GM10266 (cell line): ENCODE data around the gene MTFR1L.

Experiments used
- DNase-seq: peaks from one replicate; pipeline ENCODE4 v3.0.0; 2012; ENCODE audit errors: extremely low spot score
- TF ChIP-seq, protein P1 (sequence below): IDR thresholded peaks from 2 replicates; pipeline ENCODE4 v1.5.1; 2012; ENCODE audit warnings: mild to moderate bottlenecking, low read depth; ENCODE audit not compliant: control insufficient read depth, insufficient read depth; ENCODE audit errors: missing control alignments

MTFR1L gene

DNA sequence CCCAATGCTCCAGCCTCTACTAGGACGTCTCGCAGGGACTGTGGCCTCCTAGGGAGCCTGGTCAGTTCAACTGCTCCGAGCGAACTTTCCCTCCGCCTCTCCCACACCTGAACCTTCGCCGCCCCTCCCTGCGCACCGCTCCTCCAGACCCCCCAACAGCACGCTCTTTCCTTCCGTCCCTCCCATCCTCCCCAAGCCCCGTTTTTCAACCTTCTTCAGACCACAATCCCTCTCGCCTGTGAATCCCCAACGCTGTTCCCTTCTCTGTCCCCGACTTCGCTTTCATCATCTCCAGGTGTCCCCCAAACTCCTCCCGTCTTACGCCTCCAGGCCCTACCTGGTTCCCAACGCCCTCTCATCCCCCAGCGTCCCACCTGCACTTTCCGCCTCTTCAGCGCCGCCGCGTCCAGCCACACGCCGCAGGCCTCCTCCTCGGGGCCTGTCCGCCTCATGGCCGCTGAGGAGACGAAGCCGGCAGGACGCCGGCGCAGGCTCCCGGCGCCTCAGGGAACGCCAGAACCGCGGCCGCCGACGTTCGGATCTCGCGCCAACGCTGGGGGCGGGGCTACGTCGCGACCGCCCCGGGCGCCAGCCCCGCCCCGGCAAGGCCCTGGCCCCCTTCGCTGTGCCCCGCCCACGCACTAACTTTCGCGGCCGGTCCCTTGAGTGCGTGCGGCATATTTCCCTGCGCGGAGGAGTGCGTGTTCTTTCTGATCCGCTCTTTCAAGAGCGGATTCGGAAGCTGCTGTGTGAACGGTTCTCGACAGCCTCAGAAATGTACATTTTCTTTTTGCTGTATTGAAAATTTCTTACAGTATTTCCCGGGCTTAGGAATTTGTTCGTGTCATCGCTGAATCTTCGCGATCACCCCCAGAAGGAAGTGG lies 39.4 kb downstream of the MTFR1L start, which contains the start of gene AUNIP:
Gene AUNIP, minus strand, starts transcription at position 552 of the 884 bp plus-strand sequence. Its CDS starts 100 bp downstream, at position 452.
- TF ChIP-seq, protein P1, sequence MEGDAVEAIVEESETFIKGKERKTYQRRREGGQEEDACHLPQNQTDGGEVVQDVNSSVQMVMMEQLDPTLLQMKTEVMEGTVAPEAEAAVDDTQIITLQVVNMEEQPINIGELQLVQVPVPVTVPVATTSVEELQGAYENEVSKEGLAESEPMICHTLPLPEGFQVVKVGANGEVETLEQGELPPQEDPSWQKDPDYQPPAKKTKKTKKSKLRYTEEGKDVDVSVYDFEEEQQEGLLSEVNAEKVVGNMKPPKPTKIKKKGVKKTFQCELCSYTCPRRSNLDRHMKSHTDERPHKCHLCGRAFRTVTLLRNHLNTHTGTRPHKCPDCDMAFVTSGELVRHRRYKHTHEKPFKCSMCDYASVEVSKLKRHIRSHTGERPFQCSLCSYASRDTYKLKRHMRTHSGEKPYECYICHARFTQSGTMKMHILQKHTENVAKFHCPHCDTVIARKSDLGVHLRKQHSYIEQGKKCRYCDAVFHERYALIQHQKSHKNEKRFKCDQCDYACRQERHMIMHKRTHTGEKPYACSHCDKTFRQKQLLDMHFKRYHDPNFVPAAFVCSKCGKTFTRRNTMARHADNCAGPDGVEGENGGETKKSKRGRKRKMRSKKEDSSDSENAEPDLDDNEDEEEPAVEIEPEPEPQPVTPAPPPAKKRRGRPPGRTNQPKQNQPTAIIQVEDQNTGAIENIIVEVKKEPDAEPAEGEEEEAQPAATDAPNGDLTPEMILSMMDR: no peak
- peak; percentile 97 for DNase-seq

DNA sequence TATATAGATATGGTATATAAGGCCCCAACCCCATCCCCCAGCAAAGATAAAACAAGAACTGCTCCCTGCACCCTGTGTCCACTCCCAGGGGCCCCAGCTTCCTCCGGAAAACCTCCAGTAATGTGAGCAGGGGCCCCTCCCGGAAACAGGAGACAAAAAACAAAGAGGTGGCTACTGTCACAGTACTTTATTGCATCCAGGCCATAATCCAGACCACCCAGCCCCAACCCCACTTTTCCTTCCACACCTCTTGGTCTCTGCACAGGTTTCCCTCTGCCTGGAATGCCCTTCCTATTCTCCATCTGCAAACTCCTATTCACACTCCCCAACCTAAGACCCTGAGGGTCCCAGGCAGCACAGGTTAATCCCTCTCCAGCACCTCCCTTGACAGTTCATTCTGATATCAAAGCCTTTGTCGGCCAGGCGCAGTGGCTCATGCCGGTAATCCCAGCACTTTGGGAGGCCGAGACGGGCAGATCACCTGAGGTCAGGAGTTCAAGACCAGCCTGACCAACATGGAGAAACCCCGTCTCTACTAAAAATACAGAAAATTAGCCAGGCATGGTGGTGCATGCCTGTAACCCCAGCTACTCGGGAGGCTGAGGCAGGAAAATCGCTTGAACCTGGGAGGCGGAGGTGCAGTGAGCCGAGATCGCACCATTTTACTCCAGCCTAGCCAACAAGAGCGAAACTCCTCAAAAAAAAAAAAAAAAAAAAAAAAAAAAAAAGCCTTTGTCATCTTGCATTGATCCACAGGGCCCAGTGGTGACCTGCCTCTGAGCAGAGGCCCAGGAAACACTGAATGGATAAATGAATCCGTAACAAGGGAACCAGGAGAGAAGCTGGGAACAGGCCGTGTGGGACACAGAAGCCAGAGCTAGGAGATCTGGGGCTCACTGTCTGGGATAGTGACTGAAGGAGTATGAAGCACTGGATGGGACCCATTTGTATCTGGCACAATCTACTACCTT lies 41.8 kb downstream of the MTFR1L start:
- peak; percentile 15 for DNase-seq
- TF ChIP-seq, protein P1: no peak

DNA sequence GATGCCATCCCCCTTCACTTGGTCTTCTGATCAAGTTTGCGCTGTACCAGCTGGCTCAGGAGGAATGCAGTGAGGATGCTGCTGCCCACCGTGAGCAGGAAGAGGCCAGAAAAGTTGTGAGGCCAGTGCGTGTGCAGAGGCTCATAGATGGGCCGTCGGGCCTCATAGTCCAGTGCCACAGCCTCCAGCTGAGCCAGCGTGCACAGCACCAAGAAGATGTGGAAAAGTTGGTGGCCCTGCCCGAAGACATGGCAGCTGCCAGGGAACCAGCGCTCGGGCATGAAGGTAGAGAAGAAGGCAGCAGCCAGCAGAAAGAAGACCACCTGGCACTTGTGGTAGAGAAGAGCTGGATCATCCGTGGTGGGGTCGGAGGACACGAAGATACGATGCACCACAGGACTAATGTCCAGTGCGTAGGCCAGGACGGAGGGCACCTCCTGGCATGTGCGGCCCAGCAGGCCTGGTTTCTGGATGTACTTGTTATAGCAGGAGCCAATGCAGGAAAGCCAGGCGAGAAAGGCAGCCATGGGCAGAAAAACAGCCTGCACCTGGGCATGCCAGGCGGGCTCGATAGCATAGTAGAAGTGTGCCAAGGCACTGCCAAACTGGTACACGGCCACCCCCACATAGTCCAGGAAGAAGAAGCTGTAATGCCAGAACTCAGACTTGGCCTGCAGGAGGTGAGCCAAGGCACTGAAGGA lies 43.2 kb downstream of the MTFR1L start:
- peak; percentile 3 for DNase-seq
- TF ChIP-seq, protein P1: no peak

DNA sequence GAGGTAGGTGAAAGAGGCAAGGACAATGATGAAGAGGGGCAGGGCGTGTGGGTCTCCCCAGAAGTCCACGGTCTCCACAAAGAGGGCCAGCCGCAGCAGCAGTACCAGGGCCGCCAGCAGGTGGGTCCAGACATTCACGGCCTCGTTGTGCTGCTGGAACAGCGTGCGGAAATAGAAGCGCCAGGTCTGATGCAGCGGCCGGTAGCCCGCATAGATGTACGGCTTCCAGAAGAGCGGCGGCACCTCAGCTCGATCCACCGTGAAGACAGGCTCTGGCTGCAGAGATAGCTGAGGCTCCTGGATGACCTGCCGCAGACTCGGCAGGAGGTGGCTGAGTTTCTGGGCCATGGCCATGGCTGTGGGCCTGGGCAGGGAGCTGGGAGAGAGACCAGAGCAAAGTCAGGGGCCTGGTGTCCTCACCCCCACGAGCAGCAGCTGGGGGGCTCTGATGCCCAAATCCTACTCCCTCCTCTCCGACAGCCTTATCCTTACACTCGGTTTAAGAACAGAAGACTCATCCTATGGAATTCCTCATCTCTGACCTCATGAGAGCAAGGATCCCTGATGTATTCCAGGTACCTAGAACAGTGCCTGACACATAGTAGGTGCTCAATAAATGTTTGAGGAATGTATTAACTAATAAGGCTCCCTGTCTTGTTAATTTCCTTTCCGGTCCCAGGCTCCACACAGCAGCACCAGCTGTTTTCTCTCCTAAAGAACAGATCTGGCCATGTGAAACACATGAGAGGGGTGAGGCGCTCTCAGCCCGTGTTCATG lies 43.9 kb downstream of the MTFR1L start:
- TF ChIP-seq, protein P1: no peak

DNA sequence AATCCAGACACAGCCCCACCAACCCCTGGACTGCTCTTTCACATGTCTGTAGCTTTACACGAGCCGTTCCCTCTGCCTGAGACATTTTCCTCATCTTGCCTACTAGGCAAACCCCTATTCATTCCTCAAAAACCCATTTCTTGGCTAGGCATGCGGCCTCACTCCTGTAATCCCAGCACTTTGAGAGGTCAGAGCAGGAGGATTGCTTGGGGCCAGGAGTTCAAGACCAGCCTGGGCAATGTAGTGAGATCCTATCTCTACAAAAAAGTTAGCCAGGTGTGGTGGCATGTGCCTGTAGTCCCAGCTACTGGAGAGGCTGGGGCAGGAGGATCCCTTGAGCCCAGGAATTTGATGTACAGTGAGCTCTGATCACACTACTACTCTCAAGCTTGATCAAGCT lies 44.7 kb downstream of the MTFR1L start:
- DNase-seq: no peak
- TF ChIP-seq, protein P1: no peak

More for the DNA sequence above, 43.9 kb downstream of the MTFR1L start:
- no peak for DNase-seq

DNA sequence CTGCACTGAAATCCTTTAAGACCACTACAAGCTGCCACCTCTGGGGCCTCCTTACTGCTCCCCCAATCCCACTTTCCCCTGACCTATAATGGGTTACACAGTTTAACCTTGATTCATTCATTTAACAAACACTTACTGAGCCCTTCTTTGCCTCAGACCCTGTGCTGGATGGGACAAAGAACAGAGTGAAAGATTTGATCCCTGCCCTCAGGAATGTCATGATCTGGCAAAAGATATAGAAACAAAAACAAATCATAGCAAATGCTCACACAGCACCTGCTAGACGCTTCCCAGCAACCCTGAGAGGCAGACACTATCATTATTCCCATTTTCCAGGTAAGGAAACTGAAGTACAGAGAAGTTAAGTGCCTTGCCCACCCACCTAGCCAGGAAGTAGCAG lies 46.5 kb downstream of the MTFR1L start:
- DNase-seq: no peak
- TF ChIP-seq, protein P1: no peak
